Breast epithelium (tissue), 4 donors: Measurements from ENCODE around the gene VIM. TPM values are rescaled to one million over a fixed set of nuclear protein-coding genes. Genes with fewer than 3 reads are reported as not detected.

Experiments
- DNase-seq, 2 donors: peaks; one replicate each; pipeline ENCODE4 v3.0.0-alpha.2; 2019; ENCODE audit warnings: low spot score in 2 of 2
- H3K27ac ChIP-seq, 2 donors: fragments of 200-600 bp; sonication (generic) in 1 of 2; one replicate each; pipeline ENCODE4 v1.5.1; 2016 to 2019; ENCODE audit warnings: mild to moderate bottlenecking in 1 of 2
- H3K27me3 ChIP-seq, 2 donors: fragments of 200-600 bp; sonication (generic) in 1 of 2; one replicate each; pipeline versions ENCODE4 v1.5.1 to v1.6.0; 2017 to 2019; ENCODE audit warnings: control low read depth in 1 of 2, mild to moderate bottlenecking in 1 of 2
- H3K36me3 ChIP-seq: fragments of 200-600 bp; one replicate; pipeline ENCODE4 v1.5.1; 2019
- H3K4me1 ChIP-seq, 2 donors: fragments of 200-600 bp; sonication (generic); one replicate each; pipeline ENCODE4 v1.5.1; 2016 to 2019; ENCODE audit warnings: control low read depth in 1 of 2
- H3K4me3 ChIP-seq, 3 donors: fragments of 200-600 bp; sonication (generic); 1 replicate in 2 of 3; 2 replicates in 1 of 3; pipeline ENCODE4 v1.5.1; 2016 to 2019; ENCODE audit warnings: mild to moderate bottlenecking in 3 of 3, moderate library complexity in 2 of 3
- H3K9me3 ChIP-seq, 2 donors: fragments of 200-600 bp; sonication (generic) in 1 of 2; one replicate each; pipeline ENCODE4 v1.5.1; 2016 to 2019; ENCODE audit warnings: control low read depth in 1 of 2
- POLR2A ChIP-seq: fragments of 450-650 bp; IDR thresholded peaks from one replicate; pipeline ENCODE4 v1.6.1; 2016; ENCODE audit warnings: antibody characterized with exemption, mild to moderate bottlenecking, moderate library complexity
- POLR2AphosphoS5 ChIP-seq, 3 donors: sonication (generic); formaldehyde crosslinking; IDR thresholded peaks; one replicate each; pipeline ENCODE4 v1.6.1; 2017; ENCODE audit warnings: antibody characterized with exemption in 3 of 3
- intact Hi-C: fragments of 100-400 bp; cut with DNase I; formaldehyde crosslinking; loops from one replicate; pipeline ENCODE4 v1.15.1; 2023; ENCODE audit warnings: low total_unique reads
- total RNA-seq, 3 donors: library from RNA; depleted of rRNA; stranded (reverse); fragments of >200 nt; gene quantifications; one replicate each; pipeline ENCODE4 v1.1.0, GENCODE V29; 2016
- TF ChIP-seq, protein P1 (sequence below), 3 donors: fragments of 450-650 bp; IDR thresholded peaks; one replicate each; pipeline ENCODE4 v1.5.1; 2016 to 2017; ENCODE audit warnings: antibody characterized with exemption in 3 of 3, mild to moderate bottlenecking in 3 of 3, moderate library complexity in 3 of 3

The VIM gene
- total RNA-seq, 3 donors from 2014 or later: 1,431 to 8,681 (median 2,067) TPM

GRCh38 chr10:17208476-17208875 is 19.6 kb upstream of the VIM start:
- no peaks in the 10 kb centered on the region for H3K4me1 ChIP-seq
- H3K4me3 ChIP-seq: no peak overlapping the region
- H3K9me3 ChIP-seq: no peaks in the 10 kb centered on the region
- DNase-seq: no peak
- no peak overlapping the region for H3K27ac ChIP-seq
- H3K27me3 ChIP-seq: no peaks in the 10 kb centered on the region
- H3K36me3 ChIP-seq: no peaks in the 10 kb centered on the region
- no peak for TF ChIP-seq POLR2AphosphoS5 (IDR thresholded peaks at IDR 0.05)
- TF ChIP-seq, protein P1, sequence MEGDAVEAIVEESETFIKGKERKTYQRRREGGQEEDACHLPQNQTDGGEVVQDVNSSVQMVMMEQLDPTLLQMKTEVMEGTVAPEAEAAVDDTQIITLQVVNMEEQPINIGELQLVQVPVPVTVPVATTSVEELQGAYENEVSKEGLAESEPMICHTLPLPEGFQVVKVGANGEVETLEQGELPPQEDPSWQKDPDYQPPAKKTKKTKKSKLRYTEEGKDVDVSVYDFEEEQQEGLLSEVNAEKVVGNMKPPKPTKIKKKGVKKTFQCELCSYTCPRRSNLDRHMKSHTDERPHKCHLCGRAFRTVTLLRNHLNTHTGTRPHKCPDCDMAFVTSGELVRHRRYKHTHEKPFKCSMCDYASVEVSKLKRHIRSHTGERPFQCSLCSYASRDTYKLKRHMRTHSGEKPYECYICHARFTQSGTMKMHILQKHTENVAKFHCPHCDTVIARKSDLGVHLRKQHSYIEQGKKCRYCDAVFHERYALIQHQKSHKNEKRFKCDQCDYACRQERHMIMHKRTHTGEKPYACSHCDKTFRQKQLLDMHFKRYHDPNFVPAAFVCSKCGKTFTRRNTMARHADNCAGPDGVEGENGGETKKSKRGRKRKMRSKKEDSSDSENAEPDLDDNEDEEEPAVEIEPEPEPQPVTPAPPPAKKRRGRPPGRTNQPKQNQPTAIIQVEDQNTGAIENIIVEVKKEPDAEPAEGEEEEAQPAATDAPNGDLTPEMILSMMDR (IDR thresholded peaks at IDR 0.05): no peak
- no peak for TF ChIP-seq POLR2A
- intact Hi-C loops: no loop called here

GRCh38 chr10:17209302-17209701 is 18.7 kb upstream of the VIM start:
- Histone ChIP-seq H3K4me3 (no peak overlapping the region), H3K27ac (no peak overlapping the region), H3K4me1 (no peaks in the 10 kb centered on the region), H3K27me3 (no peaks in the 10 kb centered on the region), H3K36me3 (no peaks in the 10 kb centered on the region), H3K9me3 (no peaks in the 10 kb centered on the region)
- no peak for TF ChIP-seq POLR2AphosphoS5 (IDR thresholded peaks at IDR 0.05)
- no peak for DNase-seq
- intact Hi-C loops: no loop called here

DNA sequence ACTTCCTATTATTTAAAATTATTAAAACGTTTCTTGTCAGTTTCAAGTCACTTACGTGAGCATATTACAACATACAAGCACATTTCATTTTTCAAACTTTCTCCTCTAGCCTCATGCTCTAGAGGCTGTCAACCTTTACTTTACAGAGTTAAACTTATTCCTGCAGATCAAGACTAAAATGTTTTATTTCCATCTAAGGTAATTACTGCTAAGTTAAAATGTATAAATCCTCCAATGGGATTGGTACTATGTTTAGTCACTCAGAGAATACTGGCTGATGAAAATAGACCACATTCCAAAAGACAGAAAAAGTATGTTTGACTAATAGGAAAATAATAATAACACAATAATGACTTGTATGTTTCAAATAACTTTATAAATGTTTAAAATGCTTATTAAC is 18.2 kb upstream of the VIM start:
- TF ChIP-seq, protein P1 (IDR thresholded peaks at IDR 0.05): no peak
- no peak for TF ChIP-seq POLR2A
- no peak for TF ChIP-seq POLR2AphosphoS5 (IDR thresholded peaks at IDR 0.05)
- Histone ChIP-seq H3K27ac (no peak overlapping the region), H3K36me3 (no peaks in the 10 kb centered on the region), H3K4me1 (no peaks in the 10 kb centered on the region), H3K9me3 (no peaks in the 10 kb centered on the region), H3K27me3 (no peaks in the 10 kb centered on the region), H3K4me3 (no peak overlapping the region)
- no peak for DNase-seq
- intact Hi-C loops: no loop called here

GRCh38 chr10:17210361-17210760 is 17.7 kb upstream of the VIM start:
- intact Hi-C loops: no loop called here
- no peaks in the 10 kb centered on the region for H3K27me3 ChIP-seq
- no peak for DNase-seq
- TF ChIP-seq, protein P1 (IDR thresholded peaks at IDR 0.05): no peak
- TF ChIP-seq POLR2A: no peak
- H3K4me1 ChIP-seq: no peaks in the 10 kb centered on the region
- no peak overlapping the region for H3K4me3 ChIP-seq
- no peak overlapping the region for H3K27ac ChIP-seq
- no peaks in the 10 kb centered on the region for H3K9me3 ChIP-seq
- H3K36me3 ChIP-seq: no peaks in the 10 kb centered on the region

- TF ChIP-seq POLR2AphosphoS5 (IDR thresholded peaks at IDR 0.05): no peak
- no peak for TF ChIP-seq POLR2A
- TF ChIP-seq, protein P1 (IDR thresholded peaks at IDR 0.05): no peak
- Histone ChIP-seq H3K27ac (no peak overlapping the region), H3K4me3 (no peak overlapping the region), H3K27me3 (no peaks in the 10 kb centered on the region), H3K36me3 (no peaks in the 10 kb centered on the region), H3K4me1 (no peaks in the 10 kb centered on the region), H3K9me3 (no peaks in the 10 kb centered on the region)
- DNase-seq: no peak
- intact Hi-C loops: no loop called here
Measured at GRCh38 chr10:17212802-17213221, 15.2 kb upstream of the VIM start.
